ENCODE measurements around the gene ZNF445. TPM values are rescaled to one million over a fixed set of nuclear protein-coding genes. Genes with fewer than 3 reads are reported as not detected.
"Not testable (repeated sequence)": the region's sequence is repeated elsewhere in the genome, so short reads cannot be mapped to it uniquely, and the experiment has no call there.

ZNF445 gene
- polyA plus RNA-seq, 6 donors from 2014 or later, result 1.5 to 5.3 (median 2.9) TPM; not detected in 1

DNA sequence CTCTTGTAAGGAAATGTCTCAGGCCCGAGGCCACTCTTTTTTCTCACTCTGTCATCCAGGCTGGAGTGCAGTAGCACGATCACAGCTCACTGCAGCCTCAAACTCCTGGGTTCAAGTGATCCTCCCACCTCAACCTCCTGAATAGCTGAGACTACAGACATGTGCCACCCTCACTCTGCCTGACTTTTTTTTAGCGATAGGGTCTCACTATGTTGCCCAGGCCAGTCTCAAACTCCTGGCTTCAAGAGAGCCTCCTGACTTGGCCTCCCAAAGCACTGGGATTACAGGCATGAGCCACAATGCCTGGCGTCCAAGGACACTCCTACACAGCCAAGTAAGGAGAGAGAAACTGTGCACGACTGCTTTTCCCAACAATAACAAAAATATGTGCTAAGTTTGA, 7.6 kb downstream of the ZNF445 start:
- Mint-ChIP-seq H3K9me3 (no peaks in the 10 kb centered on the region), H3K36me3 (peaks cover 0 to 6% of the 10 kb centered on the region in 2 donors), H3K27me3 (no peaks in the 10 kb centered on the region), H3K27ac (no peak overlapping the region), H3K4me3 (no peak overlapping the region), H3K4me1 (peaks cover 18 to 31% (median 28%) of the 10 kb centered on the region in 3 donors)
- no peak for ATAC-seq (ENCODE audit: low read depth in 2 of 2)
- no peak for DNase-seq

GRCh38 chr3:44468572-44469520, 8.6 kb downstream of the ZNF445 start:
- no peaks in the 10 kb centered on the region for H3K27me3 Mint-ChIP-seq
- H3K4me3 Mint-ChIP-seq, result no peak overlapping the region
- no peak for ATAC-seq (ENCODE audit: low read depth in 2 of 2)
- peaks cover 0 to 6% of the 10 kb centered on the region in 2 donors for H3K36me3 Mint-ChIP-seq
- H3K27ac Mint-ChIP-seq, result peak overlapping the region in 1 of 6 donors; percentile 53
- H3K4me1 Mint-ChIP-seq, result peaks cover 16 to 27% (median 21%) of the 10 kb centered on the region in 3 donors
- DNase-seq, result no peak
- H3K9me3 Mint-ChIP-seq, result no peaks in the 10 kb centered on the region

DNA sequence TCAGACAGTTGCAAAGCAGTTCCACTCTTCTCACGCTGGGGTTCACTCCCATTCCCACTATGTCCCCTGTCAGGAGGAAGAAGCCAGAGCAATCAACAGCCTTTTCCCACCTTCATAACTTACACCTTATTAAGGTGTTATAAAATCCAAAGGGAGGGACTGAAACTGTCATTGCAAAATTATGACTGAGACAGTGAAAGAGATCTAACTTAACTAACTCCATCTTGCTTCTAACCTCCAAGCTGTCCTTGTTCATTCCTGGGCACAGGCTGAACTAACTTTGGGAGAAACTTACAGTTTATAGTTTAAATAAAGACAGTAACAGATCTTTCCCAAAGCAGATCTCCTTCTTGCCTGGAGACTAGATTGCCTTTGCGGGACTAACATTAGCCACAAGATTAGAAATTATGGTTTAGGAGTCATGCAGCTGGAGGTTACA, 9.4 kb downstream of the ZNF445 start:
- H3K4me1 Mint-ChIP-seq, result peaks cover 14 to 27% (median 14%) of the 10 kb centered on the region in 3 donors
- not testable (repeated sequence) for H3K27me3 Mint-ChIP-seq; H3K9me3 Mint-ChIP-seq; ATAC-seq (ENCODE audit: low read depth in 2 of 2); H3K4me3 Mint-ChIP-seq; DNase-seq; H3K27ac Mint-ChIP-seq; H3K36me3 Mint-ChIP-seq

DNA sequence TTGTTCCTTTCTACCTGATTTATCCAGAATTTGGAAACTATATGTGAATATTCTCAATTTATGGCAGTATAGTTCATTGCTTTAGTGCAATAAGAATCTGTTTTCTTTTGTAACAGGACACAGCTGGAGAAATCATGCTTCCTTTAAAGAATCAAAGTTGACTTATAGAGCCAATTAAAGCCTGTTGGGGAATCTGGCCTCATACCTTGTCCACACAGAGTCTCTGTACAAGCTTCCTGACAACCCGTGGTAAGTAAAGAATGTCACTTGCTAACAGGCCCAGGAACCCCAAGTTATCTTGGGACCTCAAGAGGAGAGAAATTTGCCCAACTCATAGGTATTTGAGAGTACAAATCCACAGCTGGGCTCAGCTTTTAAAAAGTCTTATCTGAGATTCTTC, 10.2 kb downstream of the ZNF445 start:
- Mint-ChIP-seq H3K36me3 (peaks cover 4 to 6% of the 10 kb centered on the region in 2 donors), H3K9me3 (no peaks in the 10 kb centered on the region), H3K4me3 (no peak overlapping the region), H3K27me3 (no peaks in the 10 kb centered on the region), H3K4me1 (peaks cover 14 to 20% (median 14%) of the 10 kb centered on the region in 3 donors), H3K27ac (no peak overlapping the region)
- ATAC-seq (ENCODE audit: low read depth in 2 of 2) (no peak), DNase-seq (no peak)

GRCh38 chr3:44464920-44465319, 12.6 kb downstream of the ZNF445 start:
- Mint-ChIP-seq H3K9me3 (peaks cover 7 to 21% (median 18%) of the 10 kb centered on the region in 7 donors), H3K36me3 (peaks cover 23 to 26% of the 10 kb centered on the region in 2 donors)
- DNase-seq; H3K4me3 Mint-ChIP-seq; H3K27ac Mint-ChIP-seq; H3K27me3 Mint-ChIP-seq; H3K4me1 Mint-ChIP-seq; ATAC-seq (ENCODE audit: low read depth in 2 of 2): not testable (repeated sequence)

DNA sequence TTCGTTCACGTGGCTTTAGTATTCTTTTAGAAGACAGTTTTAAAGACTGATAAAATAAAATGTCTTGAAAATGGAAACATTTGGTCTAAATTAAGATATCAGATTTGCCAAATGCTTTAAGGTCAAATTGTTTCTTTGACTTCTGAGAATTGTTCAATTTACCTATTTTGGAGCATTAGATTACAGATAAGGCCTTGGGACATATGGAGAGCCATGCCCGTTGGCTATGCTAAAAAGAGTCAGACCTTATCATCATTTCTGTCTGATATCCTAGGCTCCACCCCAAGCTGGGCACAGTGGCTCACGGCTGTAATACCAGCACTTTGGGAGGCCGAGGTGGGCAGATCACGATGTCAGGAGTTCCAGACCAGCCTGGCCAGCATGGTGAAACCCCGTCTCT, 13.0 kb downstream of the ZNF445 start:
- Mint-ChIP-seq H3K9me3 (peaks cover 7 to 26% (median 22%) of the 10 kb centered on the region in 7 donors), H3K27me3 (no peaks in the 10 kb centered on the region), H3K4me3 (no peak overlapping the region), H3K36me3 (peaks cover 27 to 30% of the 10 kb centered on the region in 2 donors), H3K4me1 (peaks cover 0 to 6% (median 0%) of the 10 kb centered on the region in 3 donors), H3K27ac (no peak overlapping the region)
- ATAC-seq (ENCODE audit: low read depth in 2 of 2) (no peak), DNase-seq (no peak)

- Mint-ChIP-seq H3K36me3 (peaks cover 55 to 56% of the 10 kb centered on the region in 2 donors), H3K9me3 (peaks cover 11 to 28% (median 25%) of the 10 kb centered on the region in 7 donors)
- not testable (repeated sequence) for ATAC-seq (ENCODE audit: low read depth in 2 of 2); H3K27me3 Mint-ChIP-seq; H3K4me1 Mint-ChIP-seq; H3K4me3 Mint-ChIP-seq; H3K27ac Mint-ChIP-seq; DNase-seq
These were observed 17.4 kb downstream of the ZNF445 start for GRCh38 chr3:44460050-44460449.

DNA sequence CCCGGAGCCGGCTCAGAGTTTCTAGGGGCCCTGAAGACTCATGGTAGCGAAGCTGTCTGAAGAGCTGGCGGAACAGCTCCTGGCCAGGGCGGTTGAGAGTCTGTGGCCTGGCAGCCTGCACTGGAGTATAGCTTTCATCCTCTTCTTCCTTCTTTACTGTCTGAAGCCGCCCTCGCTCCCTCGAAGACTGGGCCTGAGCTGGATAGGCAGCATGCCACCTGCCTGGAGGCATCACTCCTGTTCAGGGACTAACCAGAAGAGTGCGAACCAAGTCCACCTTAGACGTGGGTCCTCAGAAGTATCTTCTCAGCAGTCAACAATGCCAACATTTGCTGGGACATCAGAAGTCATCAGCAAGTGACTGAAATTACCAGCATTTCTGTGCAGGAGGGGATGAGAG, 22.2 kb downstream of the ZNF445 start:
- H3K27ac Mint-ChIP-seq, result no peak overlapping the region
- DNase-seq, result no peak
- H3K36me3 Mint-ChIP-seq, result peaks cover 43 to 47% of the 10 kb centered on the region in 2 donors
- no peak overlapping the region for H3K4me3 Mint-ChIP-seq
- ATAC-seq (ENCODE audit: low read depth in 2 of 2), result no peak
- no peaks in the 10 kb centered on the region for H3K27me3 Mint-ChIP-seq
- peaks cover 0 to 13% (median 5%) of the 10 kb centered on the region in 3 donors for H3K4me1 Mint-ChIP-seq
- H3K9me3 Mint-ChIP-seq, result peaks cover 4 to 11% (median 8%) of the 10 kb centered on the region in 7 donors

- no peaks in the 10 kb centered on the region for H3K27me3 Mint-ChIP-seq
- DNase-seq (no peak), ATAC-seq (ENCODE audit: low read depth in 2 of 2) (no peak)
- no peak overlapping the region for H3K4me3 Mint-ChIP-seq
- peaks cover 0 to 13% (median 5%) of the 10 kb centered on the region in 3 donors for H3K4me1 Mint-ChIP-seq
- H3K27ac Mint-ChIP-seq, result no peak overlapping the region
- H3K36me3 Mint-ChIP-seq, result peaks cover 37 to 47% of the 10 kb centered on the region in 2 donors
- peaks cover 0 to 4% (median 0%) of the 10 kb centered on the region in 7 donors for H3K9me3 Mint-ChIP-seq
These were observed 23.2 kb downstream of the ZNF445 start for GRCh38 chr3:44454258-44454657.

DNA sequence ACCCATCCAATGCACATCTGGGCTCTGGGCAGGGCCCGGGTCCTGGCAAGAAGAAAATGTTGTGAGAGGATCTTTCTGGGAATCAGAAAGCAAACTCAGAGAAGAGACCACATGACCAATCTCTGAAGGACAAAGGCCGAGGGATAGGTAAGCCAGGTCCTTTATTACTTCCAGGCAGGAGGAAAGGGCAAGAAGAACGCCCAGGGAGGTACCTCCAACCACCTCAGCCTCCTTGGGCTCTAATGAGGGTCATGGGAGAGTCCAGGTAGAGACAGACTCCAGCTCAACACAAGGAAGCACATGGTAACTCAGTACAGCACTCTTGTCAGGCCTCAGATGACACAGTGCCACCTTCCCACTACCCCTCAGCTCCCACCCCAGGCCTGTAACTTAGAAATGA, 26.0 kb downstream of the ZNF445 start:
- Mint-ChIP-seq H3K4me3 (no peak overlapping the region), H3K27me3 (no peaks in the 10 kb centered on the region), H3K27ac (peak overlapping the region in 1 of 6 donors; percentile 44), H3K9me3 (peaks cover 0 to 15% (median 0%) of the 10 kb centered on the region in 7 donors), H3K36me3 (peaks cover 51 to 63% of the 10 kb centered on the region in 2 donors), H3K4me1 (peaks cover 0 to 13% (median 5%) of the 10 kb centered on the region in 3 donors)
- ATAC-seq (ENCODE audit: low read depth in 2 of 2), result no peak
- DNase-seq, result no peak

DNA sequence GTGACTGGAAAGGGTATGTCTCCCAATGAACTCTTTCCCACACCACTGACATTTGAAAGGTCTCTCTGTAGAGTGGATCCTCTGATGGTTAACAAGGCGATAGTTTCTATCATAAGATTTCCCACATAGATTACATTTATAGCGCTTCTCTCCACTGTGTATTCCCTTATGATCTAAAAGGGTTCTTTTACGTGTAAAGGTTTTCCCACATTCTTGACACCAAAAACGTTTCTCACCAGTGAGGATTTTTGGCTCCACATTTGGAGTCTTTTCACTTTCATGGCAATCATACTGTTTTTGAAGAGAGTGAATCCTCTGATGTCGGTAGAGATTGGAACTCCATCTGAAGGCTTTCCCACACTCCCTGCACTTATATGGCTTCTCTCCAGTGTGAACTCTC, 30.5 kb downstream of the ZNF445 start:
- peak overlapping the region in 1 of 6 donors; percentile 27 for H3K27ac Mint-ChIP-seq
- peaks cover 0 to 8% (median 4%) of the 10 kb centered on the region in 3 donors for H3K4me1 Mint-ChIP-seq
- peaks cover 0 to 14% (median 0%) of the 10 kb centered on the region in 7 donors for H3K9me3 Mint-ChIP-seq
- H3K4me3 Mint-ChIP-seq, result no peak overlapping the region
- H3K36me3 Mint-ChIP-seq, result peaks cover 45 to 61% of the 10 kb centered on the region in 2 donors
- ATAC-seq (ENCODE audit: low read depth in 2 of 2) (no peak), DNase-seq (no peak)
- H3K27me3 Mint-ChIP-seq, result no peaks in the 10 kb centered on the region

- DNase-seq (no peak), ATAC-seq (ENCODE audit: low read depth in 2 of 2) (no peak)
- peaks cover 4 to 8% (median 5%) of the 10 kb centered on the region in 3 donors for H3K4me1 Mint-ChIP-seq
- H3K27ac Mint-ChIP-seq, result no peak overlapping the region
- peaks cover 38 to 59% of the 10 kb centered on the region in 2 donors for H3K36me3 Mint-ChIP-seq
- peaks cover 0 to 14% (median 0%) of the 10 kb centered on the region in 7 donors for H3K9me3 Mint-ChIP-seq
- no peaks in the 10 kb centered on the region for H3K27me3 Mint-ChIP-seq
- no peak overlapping the region for H3K4me3 Mint-ChIP-seq
These were observed 31.7 kb downstream of the ZNF445 start for GRCh38 chr3:44445786-44446185.

GRCh38 chr3:44444896-44445691, 32.4 kb downstream of the ZNF445 start:
- Mint-ChIP-seq H3K36me3 (peaks cover 38 to 52% of the 10 kb centered on the region in 2 donors), H3K27me3 (no peaks in the 10 kb centered on the region), H3K27ac (peak overlapping the region in 3 of 6 donors; percentile 1 to 41 (median 3)), H3K9me3 (peaks cover 0 to 14% (median 0%) of the 10 kb centered on the region in 7 donors), H3K4me3 (no peak overlapping the region), H3K4me1 (peaks cover 6 to 15% (median 12%) of the 10 kb centered on the region in 3 donors)
- DNase-seq (no peak), ATAC-seq (ENCODE audit: low read depth in 2 of 2) (no peak)

All from naive B cell (primary cell).